Glomerular visceral epithelial cell (primary cell): ENCODE data around the gene SETD5.
A peak's percentile ranks its signal among the peaks of the same experiment; 100 is the strongest.

ENCODE experiments used
- DNase-seq: peaks from one replicate; pipeline ENCODE4 v3.0.0-alpha.2; 2016; ENCODE audit errors: extremely low spot score

The SETD5 gene

GRCh38 chr3:9388562-9389272, 8.7 kb upstream of the SETD5 start:
- no peak for DNase-seq

GRCh38 chr3:9390265-9390888, 7.0 kb upstream of the SETD5 start:
- no peak for DNase-seq

GRCh38 chr3:9392041-9392440, 5.4 kb upstream of the SETD5 start:
- DNase-seq, result no peak

- DNase-seq, result no peak
These were observed 1.7 kb upstream of the SETD5 start for GRCh38 chr3:9395570-9396300.

GRCh38 chr3:9396301-9396631, 1.1 kb upstream of the SETD5 start:
- DNase-seq, result peak; percentile 97

GRCh38 chr3:9396632-9397331, 633 bp upstream of the SETD5 start:
- DNase-seq, result peak; percentile 99

GRCh38 chr3:9397906-9398699, 688 bp downstream of the SETD5 start:
- peak; percentile 40 for DNase-seq

- DNase-seq, result peak; percentile 42
These were observed 1.4 kb downstream of the SETD5 start for GRCh38 chr3:9398700-9399336.

- no peak for DNase-seq
These were observed 1.9 kb downstream of the SETD5 start for GRCh38 chr3:9399337-9399703.

- peak; percentile 87 for DNase-seq
These were observed 2.3 kb downstream of the SETD5 start for GRCh38 chr3:9399746-9400145.

- DNase-seq, result no peak
These were observed 3.2 kb downstream of the SETD5 start for GRCh38 chr3:9400616-9401015.

- DNase-seq, result no peak
These were observed 4.6 kb downstream of the SETD5 start for GRCh38 chr3:9401986-9402385.

GRCh38 chr3:9402410-9403228, 5.2 kb downstream of the SETD5 start:
- no peak for DNase-seq

- no peak for DNase-seq
These were observed 6.0 kb downstream of the SETD5 start for GRCh38 chr3:9403463-9403862.

- no peak for DNase-seq
These were observed 7.3 kb downstream of the SETD5 start for GRCh38 chr3:9404680-9405079.

- peak; percentile 42 for DNase-seq
These were observed 8.3 kb downstream of the SETD5 start for GRCh38 chr3:9405756-9406155.

GRCh38 chr3:9406856-9407626, 9.6 kb downstream of the SETD5 start:
- no peak for DNase-seq

- no peak for DNase-seq
These were observed 10.6 kb downstream of the SETD5 start for GRCh38 chr3:9408061-9408460.

- DNase-seq, result no peak
These were observed 11.1 kb downstream of the SETD5 start for GRCh38 chr3:9408546-9408945.
